ENCODE results near the gene GLTPD2. TPM values are rescaled to one million over a fixed set of nuclear protein-coding genes. Genes with fewer than 3 reads are reported as not detected.

Gene GLTPD2
- total RNA-seq, 4 donors from 2014 or later = not detected

DNA sequence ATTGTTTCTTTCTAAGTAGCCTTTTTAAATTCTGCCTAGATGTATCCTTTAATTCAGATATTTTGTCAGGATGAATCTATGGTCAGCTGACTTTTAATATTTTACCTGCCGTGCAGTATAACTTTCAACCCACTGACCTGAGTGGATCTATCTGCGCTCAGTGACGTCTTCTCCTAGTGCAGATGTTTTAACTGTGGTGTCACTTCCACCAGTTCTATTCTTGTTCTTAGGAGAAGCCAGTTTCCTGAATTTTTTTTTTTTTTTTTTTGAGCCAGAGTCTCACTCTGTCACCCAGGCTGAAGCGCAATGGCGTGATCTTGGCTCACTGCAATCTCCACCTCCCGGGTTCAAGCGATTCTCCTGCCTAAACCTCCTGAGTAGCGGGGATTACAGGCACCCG lies 22.0 kb upstream of the GLTPD2 start:
- 82 to 96% methylated on average over 3 to 7 of the region's 9 CpGs for WGBS, 2 donors (ENCODE audit: low coverage in 1 of 2)
- H3K4me3 ChIP-seq = no peak overlapping the region
- no peaks in the 10 kb centered on the region for H3K9me3 ChIP-seq
- H3K27ac ChIP-seq = no peak overlapping the region
- H3K4me1 ChIP-seq = no peaks in the 10 kb centered on the region
- no peak for ATAC-seq
- H3K36me3 ChIP-seq = no peaks in the 10 kb centered on the region
- peaks cover 35% of the 10 kb centered on the region for H3K27me3 ChIP-seq
- TF ChIP-seq, protein P1, sequence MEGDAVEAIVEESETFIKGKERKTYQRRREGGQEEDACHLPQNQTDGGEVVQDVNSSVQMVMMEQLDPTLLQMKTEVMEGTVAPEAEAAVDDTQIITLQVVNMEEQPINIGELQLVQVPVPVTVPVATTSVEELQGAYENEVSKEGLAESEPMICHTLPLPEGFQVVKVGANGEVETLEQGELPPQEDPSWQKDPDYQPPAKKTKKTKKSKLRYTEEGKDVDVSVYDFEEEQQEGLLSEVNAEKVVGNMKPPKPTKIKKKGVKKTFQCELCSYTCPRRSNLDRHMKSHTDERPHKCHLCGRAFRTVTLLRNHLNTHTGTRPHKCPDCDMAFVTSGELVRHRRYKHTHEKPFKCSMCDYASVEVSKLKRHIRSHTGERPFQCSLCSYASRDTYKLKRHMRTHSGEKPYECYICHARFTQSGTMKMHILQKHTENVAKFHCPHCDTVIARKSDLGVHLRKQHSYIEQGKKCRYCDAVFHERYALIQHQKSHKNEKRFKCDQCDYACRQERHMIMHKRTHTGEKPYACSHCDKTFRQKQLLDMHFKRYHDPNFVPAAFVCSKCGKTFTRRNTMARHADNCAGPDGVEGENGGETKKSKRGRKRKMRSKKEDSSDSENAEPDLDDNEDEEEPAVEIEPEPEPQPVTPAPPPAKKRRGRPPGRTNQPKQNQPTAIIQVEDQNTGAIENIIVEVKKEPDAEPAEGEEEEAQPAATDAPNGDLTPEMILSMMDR (IDR thresholded peaks at IDR 0.05) = no peak
- TF ChIP-seq POLR2A (IDR thresholded peaks at IDR 0.05) (no peak), EP300 (IDR thresholded peaks at IDR 0.05) (no peak), POLR2AphosphoS5 (IDR thresholded peaks at IDR 0.05) (no peak)

DNA sequence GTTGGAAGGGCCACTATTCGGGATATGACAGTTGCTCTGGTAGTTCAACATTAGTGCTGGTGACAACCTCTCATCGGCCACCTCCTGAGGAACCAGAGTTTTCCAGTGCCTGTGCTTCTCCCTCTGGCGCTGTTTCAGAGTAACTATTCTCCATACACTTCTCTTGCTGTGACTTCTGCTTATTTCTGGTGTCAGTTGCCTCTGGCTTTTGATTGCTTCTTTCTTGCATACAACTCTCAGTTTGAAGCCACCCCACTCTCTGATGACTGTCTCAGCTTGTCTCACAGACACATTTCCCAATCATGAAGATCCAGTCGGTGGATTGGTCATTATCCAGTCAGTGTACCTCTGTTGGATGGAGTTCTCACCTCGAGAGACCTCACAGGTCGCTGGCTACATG lies 20.5 kb upstream of the GLTPD2 start:
- peaks cover 37% of the 10 kb centered on the region for H3K27me3 ChIP-seq

GRCh38 chr17:4769628-4770027 lies 19.1 kb upstream of the GLTPD2 start:
- ATAC-seq = no peak
- TF ChIP-seq, protein P1 (IDR thresholded peaks at IDR 0.05) = no peak
- TF ChIP-seq POLR2A (IDR thresholded peaks at IDR 0.05) (no peak), EP300 (IDR thresholded peaks at IDR 0.05) (no peak), POLR2AphosphoS5 (IDR thresholded peaks at IDR 0.05) (no peak)
- no peak overlapping the region for H3K4me3 ChIP-seq
- H3K4me1 ChIP-seq = no peaks in the 10 kb centered on the region
- no peaks in the 10 kb centered on the region for H3K9me3 ChIP-seq
- no peak overlapping the region for H3K27ac ChIP-seq
- H3K27me3 ChIP-seq = peaks cover 38% of the 10 kb centered on the region
- 94 to 100% methylated on average over 1 to 2 of the region's 2 CpGs for WGBS, 2 donors (ENCODE audit: low coverage in 1 of 2)
- no peaks in the 10 kb centered on the region for H3K36me3 ChIP-seq

More for the DNA sequence above, 20.5 kb upstream of the GLTPD2 start:
- Histone ChIP-seq H3K4me1 (no peaks in the 10 kb centered on the region), H3K27ac (no peak overlapping the region), H3K36me3 (no peaks in the 10 kb centered on the region), H3K4me3 (no peak overlapping the region), H3K9me3 (no peaks in the 10 kb centered on the region)
- no peak for ATAC-seq
- TF ChIP-seq, protein P1 (IDR thresholded peaks at IDR 0.05) = no peak
- TF ChIP-seq POLR2AphosphoS5 (IDR thresholded peaks at IDR 0.05) (no peak), POLR2A (IDR thresholded peaks at IDR 0.05) (no peak), EP300 (IDR thresholded peaks at IDR 0.05) (no peak)
- WGBS, 2 donors (ENCODE audit: low coverage in 1 of 2) = 68% methylated on average over 5 of the region's 6 CpGs; no CpG with 5 or more reads in 1 of the 2 donors

- H3K9me3 ChIP-seq = no peaks in the 10 kb centered on the region
- no peak for TF ChIP-seq POLR2A (IDR thresholded peaks at IDR 0.05)
- TF ChIP-seq EP300 (IDR thresholded peaks at IDR 0.05) = no peak
- TF ChIP-seq, protein P1 (IDR thresholded peaks at IDR 0.05) = no peak
- TF ChIP-seq POLR2AphosphoS5 (IDR thresholded peaks at IDR 0.05) = no peak
- no peak within 1 kb of the TSS for H3K4me3 ChIP-seq
- no peaks in the 10 kb centered on the region for H3K36me3 ChIP-seq
- no peak within 1 kb of the TSS for H3K27ac ChIP-seq
- WGBS, 2 donors (ENCODE audit: low coverage in 1 of 2) = 58 to 85% methylated on average over 2 to 4 of the region's 13 CpGs
- no peaks in the 10 kb centered on the region for H3K4me1 ChIP-seq
- no peak for ATAC-seq
- H3K27me3 ChIP-seq = peaks cover 49% of the 10 kb centered on the region
Observed at GRCh38 chr17:4771519-4772234, 17.1 kb upstream of the GLTPD2 start, which contains the start of gene TM4SF5. TSS of gene TM4SF5 (plus strand) at chr17:4771886. CDS start at chr17:4771923, 37 bp downstream.

DNA sequence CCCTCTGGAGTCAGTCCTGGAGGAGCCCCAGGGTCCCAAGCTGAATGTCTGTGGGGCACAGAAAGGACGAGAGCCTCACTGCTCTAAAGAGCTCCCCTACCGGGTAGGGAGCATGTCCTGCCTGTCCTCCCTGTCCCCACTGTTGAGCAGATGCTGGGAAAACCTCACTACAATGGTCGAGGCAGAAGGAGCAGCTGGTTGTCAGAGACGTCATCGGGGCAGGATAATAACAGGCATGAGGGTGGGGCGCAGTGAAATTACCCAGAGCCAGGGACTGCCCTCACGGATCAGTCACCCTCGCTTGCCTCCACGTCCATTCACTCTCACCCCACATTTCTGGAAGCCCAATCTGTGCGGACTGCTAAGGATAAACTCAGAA lies 16.5 kb upstream of the GLTPD2 start:
- no peaks in the 10 kb centered on the region for H3K36me3 ChIP-seq
- no peaks in the 10 kb centered on the region for H3K9me3 ChIP-seq
- no peaks in the 10 kb centered on the region for H3K4me1 ChIP-seq
- TF ChIP-seq POLR2AphosphoS5 (IDR thresholded peaks at IDR 0.05) = no peak
- TF ChIP-seq, protein P1 (IDR thresholded peaks at IDR 0.05) = no peak
- no peak for TF ChIP-seq POLR2A (IDR thresholded peaks at IDR 0.05)
- no peak for TF ChIP-seq EP300 (IDR thresholded peaks at IDR 0.05)
- 55 to 68% methylated on average over 5 to 7 of the region's 10 CpGs for WGBS, 2 donors (ENCODE audit: low coverage in 1 of 2)
- ATAC-seq = no peak
- H3K4me3 ChIP-seq = no peak overlapping the region
- H3K27ac ChIP-seq = no peak overlapping the region
- H3K27me3 ChIP-seq = peaks cover 52% of the 10 kb centered on the region
